Measurements from ENCODE around the gene ITPR2.

ITPR2 gene

GRCh38 chr12:26530461-26530860 is 302.5 kb downstream of the ITPR2 start:
- Histone ChIP-seq H3K4me3 (ENCODE audit: low read length) (no peak overlapping the region), H4K20me1 (ENCODE audit: insufficient read depth, low read length) (no peaks in the 10 kb centered on the region), H3K27me3 (replicated peaks; ENCODE audit: insufficient read depth, low read length) (no peaks in the 10 kb centered on the region), H3K4me2 (ENCODE audit: low read depth, low read length) (no peak overlapping the region), H3K36me3 (replicated peaks; ENCODE audit: insufficient read depth, low read length) (no peaks in the 10 kb centered on the region), H3K79me2 (ENCODE audit: low read length) (no peaks in the 10 kb centered on the region), H3K9ac (ENCODE audit: low read length) (no peak overlapping the region), H3F3A (ENCODE audit: insufficient read depth, low read length) (no peaks in the 10 kb centered on the region), H3K4me1 (ENCODE audit: low read length) (no peaks in the 10 kb centered on the region), H2AFZ (ENCODE audit: low read length) (no peak overlapping the region), H3K9me3 (replicated peaks; ENCODE audit: insufficient read depth, low read length) (no peaks in the 10 kb centered on the region), H3K27ac (ENCODE audit: low read length) (no peak overlapping the region), H3K9me2 (replicated peaks; ENCODE audit: insufficient read depth, low read length) (no peaks in the 10 kb centered on the region)
- no peak for DNase-seq
- TF ChIP-seq EZH2 (optimal IDR thresholded peaks at IDR 0.05; ENCODE audit: low read depth, low read length) (no peak), CTCF (IDR thresholded peaks at IDR 0.05; ENCODE audit: low read length) (no peak), EZH2phosphoT487 (IDR thresholded peaks at IDR 0.05; ENCODE audit: low read length) (no peak)

- Histone ChIP-seq H3K9ac (ENCODE audit: low read length) (no peak overlapping the region), H3K4me3 (ENCODE audit: low read length) (no peak overlapping the region), H3F3A (ENCODE audit: insufficient read depth, low read length) (no peaks in the 10 kb centered on the region), H3K9me3 (replicated peaks; ENCODE audit: insufficient read depth, low read length) (no peaks in the 10 kb centered on the region), H4K20me1 (ENCODE audit: insufficient read depth, low read length) (no peaks in the 10 kb centered on the region), H3K79me2 (ENCODE audit: low read length) (no peaks in the 10 kb centered on the region), H3K4me1 (ENCODE audit: low read length) (no peaks in the 10 kb centered on the region), H3K4me2 (ENCODE audit: low read depth, low read length) (no peak overlapping the region), H3K27me3 (replicated peaks; ENCODE audit: insufficient read depth, low read length) (no peaks in the 10 kb centered on the region), H3K9me2 (replicated peaks; ENCODE audit: insufficient read depth, low read length) (no peaks in the 10 kb centered on the region), H3K36me3 (replicated peaks; ENCODE audit: insufficient read depth, low read length) (no peaks in the 10 kb centered on the region), H3K27ac (ENCODE audit: low read length) (no peak overlapping the region), H2AFZ (ENCODE audit: low read length) (no peak overlapping the region)
- no peak for TF ChIP-seq EZH2 (optimal IDR thresholded peaks at IDR 0.05; ENCODE audit: low read depth, low read length)
- no peak for TF ChIP-seq CTCF (IDR thresholded peaks at IDR 0.05; ENCODE audit: low read length)
- no peak for TF ChIP-seq EZH2phosphoT487 (IDR thresholded peaks at IDR 0.05; ENCODE audit: low read length)
- DNase-seq = no peak
Measured at GRCh38 chr12:26528943-26529342, 304.1 kb downstream of the ITPR2 start.

GRCh38 chr12:26527682-26528081 is 305.3 kb downstream of the ITPR2 start:
- Histone ChIP-seq H3K9ac (ENCODE audit: low read length) (no peak overlapping the region), H3K79me2 (ENCODE audit: low read length) (no peaks in the 10 kb centered on the region), H3K27me3 (replicated peaks; ENCODE audit: insufficient read depth, low read length) (no peaks in the 10 kb centered on the region), H3K4me2 (ENCODE audit: low read depth, low read length) (no peak overlapping the region), H3K4me3 (ENCODE audit: low read length) (no peak overlapping the region), H3K27ac (ENCODE audit: low read length) (no peak overlapping the region), H3F3A (ENCODE audit: insufficient read depth, low read length) (no peaks in the 10 kb centered on the region), H3K9me2 (replicated peaks; ENCODE audit: insufficient read depth, low read length) (no peaks in the 10 kb centered on the region), H3K9me3 (replicated peaks; ENCODE audit: insufficient read depth, low read length) (no peaks in the 10 kb centered on the region), H3K36me3 (replicated peaks; ENCODE audit: insufficient read depth, low read length) (no peaks in the 10 kb centered on the region), H2AFZ (ENCODE audit: low read length) (no peak overlapping the region), H3K4me1 (ENCODE audit: low read length) (no peaks in the 10 kb centered on the region), H4K20me1 (ENCODE audit: insufficient read depth, low read length) (no peaks in the 10 kb centered on the region)
- no peak for DNase-seq
- no peak for TF ChIP-seq EZH2 (optimal IDR thresholded peaks at IDR 0.05; ENCODE audit: low read depth, low read length)

GRCh38 chr12:26524862-26525465 is 308.0 kb downstream of the ITPR2 start:
- Histone ChIP-seq H3K9me3 (replicated peaks; ENCODE audit: insufficient read depth, low read length) (no peaks in the 10 kb centered on the region), H3K4me1 (ENCODE audit: low read length) (no peaks in the 10 kb centered on the region), H3K4me2 (ENCODE audit: low read depth, low read length) (no peak overlapping the region), H4K20me1 (ENCODE audit: insufficient read depth, low read length) (no peaks in the 10 kb centered on the region), H3K9ac (ENCODE audit: low read length) (no peak overlapping the region), H3K36me3 (replicated peaks; ENCODE audit: insufficient read depth, low read length) (no peaks in the 10 kb centered on the region), H3K79me2 (ENCODE audit: low read length) (no peaks in the 10 kb centered on the region), H3K27me3 (replicated peaks; ENCODE audit: insufficient read depth, low read length) (no peaks in the 10 kb centered on the region), H3K9me2 (replicated peaks; ENCODE audit: insufficient read depth, low read length) (no peaks in the 10 kb centered on the region), H3K4me3 (ENCODE audit: low read length) (no peak overlapping the region), H2AFZ (ENCODE audit: low read length) (no peak overlapping the region), H3K27ac (ENCODE audit: low read length) (no peak overlapping the region), H3F3A (ENCODE audit: insufficient read depth, low read length) (no peaks in the 10 kb centered on the region)
- no peak for DNase-seq
- peak; percentile 32 for TF ChIP-seq CTCF (IDR thresholded peaks at IDR 0.05; ENCODE audit: low read length)
- TF ChIP-seq EZH2phosphoT487 (IDR thresholded peaks at IDR 0.05; ENCODE audit: low read length) = no peak
- TF ChIP-seq EZH2 (optimal IDR thresholded peaks at IDR 0.05; ENCODE audit: low read depth, low read length) = no peak

Measured in MM.1S (cell line).